ENCODE results near the gene ZNF747. TPM values are rescaled to one million over a fixed set of nuclear protein-coding genes. Genes with fewer than 3 reads are reported as not detected.

Gene ZNF747
- total RNA-seq, 2 donors from 2014 or later: 15.5 to 17.1 TPM

GRCh38 chr16:30535106-30535776 is 583 bp upstream of the ZNF747 start:
- Histone ChIP-seq H3K4me1 (ENCODE audit: control insufficient read depth, insufficient read depth, low read length) (peaks cover 9% of the 10 kb centered on the region), H3K9ac (ENCODE audit: extremely low read depth, low read length, poor library complexity, severe bottlenecking) (peak overlapping the region; percentile 86), H3K4me3 (ENCODE audit: low read length) (peak overlapping the region; percentile 88), H3K27ac (ENCODE audit: low read depth, low read length) (peak overlapping the region; percentile 90), H3K9me3 (ENCODE audit: control insufficient read depth, low read length) (no peaks in the 10 kb centered on the region), H3K36me3 (ENCODE audit: control insufficient read depth, insufficient read depth, low read length) (peaks cover 20% of the 10 kb centered on the region), H3K27me3 (ENCODE audit: control insufficient read depth, insufficient read depth, low read length, poor library complexity, severe bottlenecking) (no peaks in the 10 kb centered on the region)
- DNase-seq: peak; percentile 61
- Mint-ChIP-seq H3K27me3 (ENCODE audit: insufficient read depth) (no peaks in the 10 kb centered on the region), H3K27ac (peak overlapping the region; percentile 96), H3K9me3 (no peaks in the 10 kb centered on the region), H3K4me3 (peak overlapping the region; percentile 73), H3K36me3 (ENCODE audit: low read depth) (peaks cover 34% of the 10 kb centered on the region), H3K4me1 (peaks cover 36% of the 10 kb centered on the region)
- TF ChIP-seq CTCF (conservative IDR thresholded peaks at IDR 0.05): no peak
- 12 to 15% methylated on average over 16 to 18 of the region's 18 CpGs for WGBS, 2 experiments (ENCODE audit: insufficient coverage in 1 of 2, insufficient read length in 1 of 2)

GRCh38 chr16:30533748-30534367 is 800 bp downstream of the ZNF747 start:
- H3K4me1 ChIP-seq (ENCODE audit: control insufficient read depth, insufficient read depth, low read length): peaks cover 9% of the 10 kb centered on the region
- H3K9me3 ChIP-seq (ENCODE audit: control insufficient read depth, low read length): no peaks in the 10 kb centered on the region
- H3K9ac ChIP-seq (ENCODE audit: extremely low read depth, low read length, poor library complexity, severe bottlenecking): no peak overlapping the region
- TF ChIP-seq CTCF (conservative IDR thresholded peaks at IDR 0.05): no peak
- peak overlapping the region; percentile 73 for H3K4me3 Mint-ChIP-seq
- no peaks in the 10 kb centered on the region for H3K9me3 Mint-ChIP-seq
- H3K27ac ChIP-seq (ENCODE audit: low read depth, low read length): no peak overlapping the region
- peak overlapping the region; percentile 78 for H3K27ac Mint-ChIP-seq
- peaks cover 20% of the 10 kb centered on the region for H3K36me3 ChIP-seq (ENCODE audit: control insufficient read depth, insufficient read depth, low read length)
- peak overlapping the region; percentile 88 for H3K4me3 ChIP-seq (ENCODE audit: low read length)
- H3K36me3 Mint-ChIP-seq (ENCODE audit: low read depth): peaks cover 34% of the 10 kb centered on the region
- peaks cover 28% of the 10 kb centered on the region for H3K4me1 Mint-ChIP-seq
- peak; percentile 58 for DNase-seq
- no peaks in the 10 kb centered on the region for H3K27me3 Mint-ChIP-seq (ENCODE audit: insufficient read depth)
- H3K27me3 ChIP-seq (ENCODE audit: control insufficient read depth, insufficient read depth, low read length, poor library complexity, severe bottlenecking): no peaks in the 10 kb centered on the region
- WGBS, 2 experiments (ENCODE audit: insufficient coverage in 1 of 2, insufficient read length in 1 of 2): 38 to 45% methylated on average over 8 to 29 of the region's 29 CpGs

GRCh38 chr16:30533146-30533522 is 1.5 kb downstream of the ZNF747 start:
- peaks cover 20% of the 10 kb centered on the region for H3K36me3 ChIP-seq (ENCODE audit: control insufficient read depth, insufficient read depth, low read length)
- no peak for TF ChIP-seq CTCF (conservative IDR thresholded peaks at IDR 0.05)
- peaks cover 9% of the 10 kb centered on the region for H3K4me1 ChIP-seq (ENCODE audit: control insufficient read depth, insufficient read depth, low read length)
- H3K9ac ChIP-seq (ENCODE audit: extremely low read depth, low read length, poor library complexity, severe bottlenecking): no peak overlapping the region
- Mint-ChIP-seq H3K36me3 (ENCODE audit: low read depth) (peaks cover 34% of the 10 kb centered on the region), H3K27me3 (ENCODE audit: insufficient read depth) (no peaks in the 10 kb centered on the region), H3K9me3 (no peaks in the 10 kb centered on the region), H3K4me3 (peak overlapping the region; percentile 73), H3K27ac (peak overlapping the region; percentile 77), H3K4me1 (peaks cover 30% of the 10 kb centered on the region)
- no peak overlapping the region for H3K4me3 ChIP-seq (ENCODE audit: low read length)
- H3K9me3 ChIP-seq (ENCODE audit: control insufficient read depth, low read length): no peaks in the 10 kb centered on the region
- 87 to 89% methylated on average over 11 of the region's 11 CpGs for WGBS, 2 experiments (ENCODE audit: insufficient coverage in 1 of 2, insufficient read length in 1 of 2)
- peak; percentile 49 for DNase-seq
- H3K27me3 ChIP-seq (ENCODE audit: control insufficient read depth, insufficient read depth, low read length, poor library complexity, severe bottlenecking): no peaks in the 10 kb centered on the region
- no peak overlapping the region for H3K27ac ChIP-seq (ENCODE audit: low read depth, low read length)

All from endodermal cell (in vitro differentiated cells).